ENCODE results near the gene INSR. TPM values are rescaled to one million over a fixed set of nuclear protein-coding genes. Genes with fewer than 3 reads are reported as not detected.

Gene INSR
- total RNA-seq, 1 donor from 2014 or later, result 15.4 TPM

Other genes with a start within 250 kb of the INSR start
- gene MBD3L2, start 245.1 kb downstream of the INSR start, total RNA-seq, result not detected in 2 replicates
- not detected in 2 replicates for gene MBD3L3, start 235.7 kb downstream of the INSR start, total RNA-seq
- 7.8 and 9.4 TPM in 2 replicates for gene ZNF557, start 224.7 kb downstream of the INSR start, total RNA-seq
- gene ARHGEF18, start 54.5 kb upstream of the INSR start, total RNA-seq, result 37.9 and 43.6 TPM in 2 replicates
- gene PEX11G, start 194.6 kb upstream of the INSR start, total RNA-seq, result 2.4 and 5.0 TPM in 2 replicates
- gene ZNF358, start 221.7 kb upstream of the INSR start, total RNA-seq, result 70.8 and 83.6 TPM in 2 replicates
- 9.2 and 10.7 TPM in 2 replicates for gene MCOLN1, start 228.2 kb upstream of the INSR start, total RNA-seq
- gene PNPLA6, start 241.3 kb upstream of the INSR start, total RNA-seq, result 92.8 and 127 TPM in 2 replicates